Fibroblast of peridontal ligament (primary cell): Measurements from ENCODE around the gene CNTN5.

Source experiments
- DNase-seq: peaks from one replicate; pipeline ENCODE4 v3.0.0-alpha.2; 2010; ENCODE audit errors: extremely low read depth

The CNTN5 gene

GRCh38 chr11:99509863-99510262, 489.1 kb downstream of the CNTN5 start:
- DNase-seq, result no peak

GRCh38 chr11:99513368-99513767, 492.6 kb downstream of the CNTN5 start:
- DNase-seq, result no peak

- no peak for DNase-seq
Observed at GRCh38 chr11:99519095-99519494, 498.3 kb downstream of the CNTN5 start.

GRCh38 chr11:99522467-99523173, 501.9 kb downstream of the CNTN5 start:
- peak; percentile 10 for DNase-seq

- DNase-seq, result no peak
Observed at GRCh38 chr11:99531468-99531867, 510.7 kb downstream of the CNTN5 start.

- DNase-seq, result no peak
Observed at GRCh38 chr11:99534812-99535211, 514.1 kb downstream of the CNTN5 start.

- DNase-seq, result no peak
Observed at GRCh38 chr11:99535406-99535805, 514.7 kb downstream of the CNTN5 start.

GRCh38 chr11:99535819-99536218, 515.1 kb downstream of the CNTN5 start:
- no peak for DNase-seq

- no peak for DNase-seq
Observed at GRCh38 chr11:99537681-99538080, 516.9 kb downstream of the CNTN5 start.

GRCh38 chr11:99545616-99546015, 524.9 kb downstream of the CNTN5 start:
- DNase-seq, result no peak

GRCh38 chr11:99548264-99548663, 527.5 kb downstream of the CNTN5 start:
- peak; percentile 8 for DNase-seq

- no peak for DNase-seq
Observed at GRCh38 chr11:99554232-99554903, 533.6 kb downstream of the CNTN5 start.

GRCh38 chr11:99555486-99555885, 534.7 kb downstream of the CNTN5 start:
- no peak for DNase-seq

- DNase-seq, result no peak
Observed at GRCh38 chr11:99565333-99565732, 544.6 kb downstream of the CNTN5 start.

- no peak for DNase-seq
Observed at GRCh38 chr11:99567334-99567956, 546.7 kb downstream of the CNTN5 start.

- DNase-seq, result no peak
Observed at GRCh38 chr11:99568808-99569207, 548.1 kb downstream of the CNTN5 start.

GRCh38 chr11:99571094-99571493, 550.3 kb downstream of the CNTN5 start:
- no peak for DNase-seq

- DNase-seq, result no peak
Observed at GRCh38 chr11:99584830-99585229, 564.1 kb downstream of the CNTN5 start.

- no peak for DNase-seq
Observed at GRCh38 chr11:99585606-99586005, 564.9 kb downstream of the CNTN5 start.

GRCh38 chr11:99589771-99590170, 569.0 kb downstream of the CNTN5 start:
- no peak for DNase-seq

- DNase-seq, result no peak
Observed at GRCh38 chr11:99592266-99592665, 571.5 kb downstream of the CNTN5 start.

GRCh38 chr11:99593197-99593596, 572.4 kb downstream of the CNTN5 start:
- no peak for DNase-seq

GRCh38 chr11:99601179-99601578, 580.4 kb downstream of the CNTN5 start:
- DNase-seq, result no peak
